ENCODE measurements around the gene MIPOL1.
A peak's percentile ranks its signal among the peaks of the same experiment; 100 is the strongest.
"Not testable (repeated sequence)": the region's sequence is repeated elsewhere in the genome, so short reads cannot be mapped to it uniquely, and the experiment has no call there.

The MIPOL1 gene

DNA sequence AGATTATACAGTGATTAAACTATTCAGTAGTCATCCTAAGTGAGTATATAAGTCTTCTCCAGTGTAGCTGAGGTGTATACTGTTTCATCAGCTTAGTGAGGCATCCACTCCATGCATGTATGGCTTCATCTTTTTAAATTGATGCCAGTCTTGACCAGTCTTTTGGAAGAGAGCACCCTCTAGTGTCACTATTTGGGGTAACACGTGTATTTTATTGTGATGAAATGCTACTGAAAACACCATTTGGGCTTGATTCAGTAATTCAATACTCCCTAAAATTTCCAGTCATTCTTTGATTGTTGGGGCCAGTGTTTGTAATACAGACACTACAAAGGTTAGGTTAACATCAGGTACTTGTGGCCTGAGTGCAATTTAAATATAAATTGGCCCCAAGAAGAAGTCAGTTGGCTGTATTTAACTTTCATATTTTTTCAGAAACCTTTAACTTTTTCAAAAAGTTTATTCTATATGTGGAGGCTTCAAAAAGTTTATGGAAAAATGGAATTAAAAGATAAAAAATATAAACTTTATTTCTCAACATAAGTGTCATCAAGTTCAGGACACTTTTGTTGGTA is 35.3 kb downstream of the MIPOL1 start:
- DNase-seq (ENCODE audit: low read depth, low spot score) = peak; percentile 23

DNA sequence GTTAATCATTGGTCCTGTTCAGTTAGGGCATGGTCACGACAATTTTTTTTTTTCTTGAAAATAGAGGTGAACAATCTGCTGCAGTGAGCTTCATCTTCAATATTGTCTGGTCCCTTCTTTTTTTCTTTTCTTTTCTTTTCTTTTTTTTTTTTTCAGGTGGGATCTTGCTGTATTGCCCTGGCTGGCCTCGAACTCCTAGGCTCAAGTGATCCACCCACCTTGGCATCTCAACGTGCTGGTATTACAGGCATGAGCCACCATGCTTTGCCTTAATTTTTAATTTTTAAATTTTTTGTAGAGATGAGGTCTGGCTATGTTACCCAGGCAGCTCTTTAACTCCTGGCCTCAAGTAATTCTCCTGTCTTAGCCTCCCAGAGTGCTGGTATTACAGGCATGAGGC is 36.5 kb downstream of the MIPOL1 start:
- DNase-seq (ENCODE audit: low read depth, low spot score) = no peak

DNA sequence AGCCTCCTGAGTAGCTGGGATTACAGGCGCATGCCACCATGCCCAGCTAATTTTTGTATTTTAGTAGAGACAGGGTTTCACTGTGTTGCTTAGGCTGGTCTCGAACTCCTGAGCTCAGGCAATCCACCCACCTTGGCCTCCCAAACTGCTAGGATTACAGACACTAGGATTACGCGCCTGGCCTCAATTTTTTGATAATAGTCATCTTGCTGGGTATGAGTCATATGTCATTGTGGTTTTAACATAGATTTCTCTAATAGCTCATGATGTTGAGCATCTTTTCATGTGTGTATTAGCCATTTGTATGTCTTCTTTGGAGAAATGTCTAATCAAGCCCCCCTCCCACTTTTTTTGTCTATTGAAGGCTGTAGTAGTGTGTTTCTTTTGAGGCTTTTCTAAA is 38.3 kb downstream of the MIPOL1 start:
- not testable (repeated sequence) for DNase-seq (ENCODE audit: low read depth, low spot score)

DNA sequence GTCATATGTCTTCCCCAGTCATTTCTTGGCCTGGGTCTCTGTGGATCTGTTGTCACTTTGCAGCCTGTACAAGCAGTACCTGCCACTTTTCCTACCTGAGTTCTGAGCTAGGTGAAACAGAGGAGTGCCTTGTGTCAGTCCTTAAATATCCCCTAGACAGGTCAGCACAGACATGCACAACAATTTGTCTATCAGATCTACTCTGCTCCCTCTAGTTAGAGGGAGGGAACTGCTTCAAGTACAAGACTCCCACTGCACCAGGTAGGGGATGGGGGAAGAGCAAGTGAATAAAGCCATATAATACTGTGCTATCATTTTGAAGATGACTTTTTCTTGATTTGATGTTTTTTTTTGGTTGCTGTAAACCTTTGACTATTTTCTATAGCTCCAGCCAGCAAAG is 39.4 kb downstream of the MIPOL1 start:
- DNase-seq (ENCODE audit: low read depth, low spot score) = no peak

DNA sequence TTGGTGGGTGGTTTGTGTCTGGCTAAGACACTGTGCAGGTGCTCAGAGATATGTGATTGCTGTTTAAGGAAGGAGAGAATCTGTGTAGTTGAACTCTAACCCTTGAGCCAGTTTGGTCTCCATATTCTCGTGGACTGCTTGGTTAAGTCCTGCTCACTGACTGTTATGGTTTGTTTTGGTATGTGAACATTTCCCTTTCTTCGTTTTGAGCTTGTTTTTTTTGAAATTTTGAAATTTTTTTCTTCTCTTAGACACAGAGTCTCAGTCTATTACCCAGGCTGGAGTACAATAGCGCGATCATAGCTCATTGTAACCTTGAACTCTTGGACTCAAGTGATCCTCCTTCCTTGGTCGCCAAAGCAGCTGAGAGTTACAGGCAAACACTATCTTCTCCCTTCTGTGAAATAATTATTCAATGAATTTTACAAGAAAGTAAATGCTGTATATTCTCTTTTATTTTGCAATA is 40.0 kb downstream of the MIPOL1 start:
- DNase-seq (ENCODE audit: low read depth, low spot score) = no peak

DNA sequence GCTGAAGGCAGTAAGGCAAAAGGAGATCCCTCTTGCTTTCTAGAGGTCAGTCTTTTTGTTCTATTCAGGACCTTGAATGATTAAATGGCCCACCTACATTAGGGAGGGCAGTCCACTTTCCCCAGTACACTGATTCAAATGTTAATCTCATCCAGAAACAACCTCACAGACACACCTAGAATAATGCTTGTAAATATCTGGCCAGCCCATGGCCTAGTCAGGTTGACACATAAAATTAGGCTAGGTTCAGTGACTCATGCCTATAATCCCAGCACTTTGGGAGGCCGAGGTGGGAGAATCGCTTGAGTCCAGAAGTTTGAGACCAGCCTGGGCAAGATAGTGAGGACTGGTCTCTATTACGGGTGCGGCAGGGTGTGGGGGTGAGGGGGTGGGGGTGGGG is 43.5 kb downstream of the MIPOL1 start:
- no peak for DNase-seq (ENCODE audit: low read depth, low spot score)

DNA sequence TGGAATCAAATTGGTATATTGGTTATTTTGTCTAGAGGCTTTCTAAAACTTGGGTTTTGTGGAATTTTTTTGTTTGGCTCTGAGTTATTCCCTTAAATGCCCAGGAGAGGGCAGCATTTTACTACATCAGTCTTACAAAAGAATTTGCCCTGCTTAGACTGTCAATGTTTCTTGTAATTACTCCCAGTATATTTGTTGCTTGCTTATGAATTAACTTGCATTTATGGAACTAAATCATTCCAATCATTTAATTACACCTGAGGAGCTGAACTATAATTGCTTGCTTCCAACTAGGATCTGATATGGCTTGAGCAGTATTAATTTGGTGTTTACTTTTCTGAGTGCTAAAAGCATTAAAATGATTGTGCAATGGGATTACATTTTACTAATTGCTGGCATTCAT is 48.7 kb downstream of the MIPOL1 start:
- no peak for DNase-seq (ENCODE audit: low read depth, low spot score)

DNA sequence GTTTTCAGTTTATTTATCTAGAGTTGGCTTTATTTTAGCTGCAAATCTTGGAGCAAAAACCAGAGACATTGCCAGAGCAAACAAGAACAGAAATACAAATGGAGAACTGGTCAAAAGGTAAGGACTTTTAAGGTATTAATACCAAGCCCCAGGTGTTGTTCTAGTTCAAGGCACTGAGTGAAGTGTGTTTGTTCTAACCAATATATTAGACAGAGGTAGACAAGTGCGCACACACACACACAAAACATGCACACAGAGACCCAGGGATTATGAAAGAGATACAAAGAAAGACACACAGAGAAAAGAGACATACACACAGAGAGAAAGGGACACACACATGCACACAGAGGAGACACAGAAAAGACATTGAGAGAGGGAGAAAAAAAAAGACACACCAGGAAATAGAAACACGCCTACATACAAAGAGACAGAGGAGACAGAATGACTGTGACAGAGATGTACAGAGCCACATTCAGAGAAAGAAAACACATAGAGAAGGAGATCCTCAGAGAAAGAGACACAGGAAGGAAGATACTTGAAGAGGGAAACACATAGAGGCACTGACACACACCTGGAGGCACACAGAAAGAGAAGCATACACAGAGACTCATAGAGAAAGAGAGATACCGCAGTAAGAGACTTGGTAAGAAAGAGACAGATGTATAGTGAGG is 50.2 kb downstream of the MIPOL1 start:
- DNase-seq (ENCODE audit: low read depth, low spot score) = no peak

DNA sequence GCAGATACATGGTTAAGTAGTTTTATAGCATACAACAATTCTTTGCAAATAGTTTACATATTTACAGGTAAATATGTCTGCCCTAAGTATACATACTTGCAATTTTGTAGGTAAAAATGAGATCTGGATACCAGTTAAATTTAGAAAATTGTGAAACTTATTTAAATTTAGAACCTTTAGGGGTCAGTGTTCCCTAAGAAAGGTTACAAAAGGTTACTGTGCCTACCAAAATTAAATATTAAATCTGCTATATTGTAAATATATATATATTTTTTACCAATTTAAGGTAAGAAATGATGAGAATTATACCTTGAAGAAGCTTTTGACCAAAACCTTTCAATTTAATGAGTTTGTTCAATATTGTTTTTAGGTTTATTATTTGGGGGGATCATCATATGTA is 54.0 kb downstream of the MIPOL1 start:
- DNase-seq (ENCODE audit: low read depth, low spot score) = no peak

DNA sequence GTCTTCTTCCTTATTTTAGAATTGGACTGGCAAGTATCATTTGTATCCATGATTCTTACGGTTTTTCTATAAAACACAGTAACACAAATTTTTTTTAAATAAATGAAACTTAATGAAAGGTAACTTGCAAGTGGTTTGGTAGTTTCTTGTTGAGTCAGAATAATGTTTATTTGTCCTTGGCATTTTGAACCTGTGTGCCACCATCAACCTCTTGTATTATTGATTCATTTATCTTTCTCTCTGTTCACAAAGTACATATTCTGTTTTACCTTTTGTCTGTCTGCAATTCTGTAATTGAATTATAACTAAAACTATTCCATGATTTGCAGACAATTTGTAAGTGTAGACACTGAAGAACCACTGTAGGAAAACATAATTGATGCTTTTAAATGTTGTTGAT is 54.7 kb downstream of the MIPOL1 start:
- no peak for DNase-seq (ENCODE audit: low read depth, low spot score)

DNA sequence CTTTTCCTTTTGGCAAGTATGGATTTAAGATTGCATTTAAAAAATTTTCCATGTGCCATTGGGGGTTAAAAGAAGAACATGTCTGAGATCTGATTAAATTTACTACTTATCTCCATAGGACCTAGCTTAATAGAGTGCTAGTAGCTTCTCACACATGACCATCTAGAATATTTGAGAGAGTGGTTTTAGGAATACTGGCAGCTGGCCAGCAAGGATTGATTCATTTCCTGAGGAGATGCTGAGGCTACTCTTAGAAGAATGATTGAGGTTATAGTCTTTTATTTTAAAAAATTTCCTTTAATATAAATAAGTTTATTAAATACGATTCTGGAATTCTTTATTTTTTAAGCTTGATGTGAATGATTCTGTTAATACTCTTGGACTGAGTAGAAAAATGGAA is 56.2 kb downstream of the MIPOL1 start:
- DNase-seq (ENCODE audit: low read depth, low spot score) = no peak

DNA sequence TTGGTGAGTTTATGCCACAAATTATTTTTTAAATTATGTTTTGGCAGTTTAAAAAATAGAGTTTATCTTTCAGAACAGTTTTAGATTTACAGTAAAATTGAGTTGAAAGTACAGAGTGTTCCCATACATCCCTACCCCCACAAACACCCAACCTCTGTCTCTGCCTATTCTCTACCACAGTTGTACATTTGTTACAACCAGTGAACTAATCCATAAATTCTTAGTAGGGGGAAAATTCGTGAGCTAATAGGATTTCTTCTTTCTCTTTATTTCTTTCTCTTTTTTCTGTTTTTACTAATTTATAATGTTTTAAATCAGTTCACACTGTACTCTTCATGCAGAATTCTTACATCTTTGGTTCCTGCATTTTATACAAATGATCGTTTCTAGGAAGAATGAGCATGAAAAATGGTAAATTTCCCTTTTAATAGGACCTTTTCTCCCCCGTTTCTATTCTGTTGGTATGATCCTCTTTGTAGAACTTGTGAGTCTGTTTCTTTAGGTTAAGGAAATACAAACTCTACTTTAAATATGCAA is 56.7 kb downstream of the MIPOL1 start:
- DNase-seq (ENCODE audit: low read depth, low spot score) = no peak

DNA sequence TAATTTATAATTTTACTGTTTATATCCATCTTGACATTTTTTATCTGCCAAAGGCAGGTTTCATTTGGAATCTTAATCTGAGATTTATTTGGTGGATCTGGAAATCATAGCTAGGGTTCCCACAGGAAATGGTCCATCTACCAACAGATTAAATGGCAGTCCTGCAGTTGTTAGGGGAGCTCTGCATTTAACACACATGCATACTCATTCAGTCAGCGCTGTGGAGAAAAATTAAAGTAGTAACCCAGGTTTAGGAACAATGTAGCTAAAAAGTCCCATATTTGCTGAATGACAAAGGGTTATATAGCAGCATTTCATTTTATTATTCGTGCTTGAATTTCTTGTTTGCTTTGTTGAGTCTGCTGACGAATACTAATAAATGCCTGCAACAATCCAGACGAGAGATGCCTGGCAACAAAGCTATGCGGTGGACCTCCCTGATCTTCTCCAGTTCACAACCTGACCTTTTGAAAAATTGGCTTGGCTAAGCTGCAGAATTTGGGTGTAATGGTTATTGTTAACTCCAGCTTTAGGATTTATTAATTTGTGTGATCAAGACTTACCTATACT is 59.8 kb downstream of the MIPOL1 start:
- DNase-seq (ENCODE audit: low read depth, low spot score) = no peak

DNA sequence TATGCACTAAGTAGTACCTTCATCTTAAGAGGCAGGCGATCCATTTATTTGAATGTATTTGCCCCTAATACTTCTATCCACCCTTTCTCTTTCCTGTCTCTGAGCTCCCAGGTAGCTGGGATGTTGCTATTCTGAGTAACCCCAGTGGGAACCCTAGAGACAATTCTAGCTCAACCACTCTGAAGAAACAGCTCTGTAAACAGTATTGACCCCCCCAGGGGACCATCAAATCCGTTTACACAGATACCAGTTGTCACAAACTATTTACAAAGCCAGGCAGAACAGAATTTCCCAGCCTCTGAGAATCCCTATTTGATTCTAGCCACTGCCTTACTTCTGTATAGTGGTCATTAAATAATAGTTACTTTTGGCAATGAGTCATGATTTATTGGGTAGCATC is 64.9 kb downstream of the MIPOL1 start:
- DNase-seq (ENCODE audit: low read depth, low spot score) = no peak

DNA sequence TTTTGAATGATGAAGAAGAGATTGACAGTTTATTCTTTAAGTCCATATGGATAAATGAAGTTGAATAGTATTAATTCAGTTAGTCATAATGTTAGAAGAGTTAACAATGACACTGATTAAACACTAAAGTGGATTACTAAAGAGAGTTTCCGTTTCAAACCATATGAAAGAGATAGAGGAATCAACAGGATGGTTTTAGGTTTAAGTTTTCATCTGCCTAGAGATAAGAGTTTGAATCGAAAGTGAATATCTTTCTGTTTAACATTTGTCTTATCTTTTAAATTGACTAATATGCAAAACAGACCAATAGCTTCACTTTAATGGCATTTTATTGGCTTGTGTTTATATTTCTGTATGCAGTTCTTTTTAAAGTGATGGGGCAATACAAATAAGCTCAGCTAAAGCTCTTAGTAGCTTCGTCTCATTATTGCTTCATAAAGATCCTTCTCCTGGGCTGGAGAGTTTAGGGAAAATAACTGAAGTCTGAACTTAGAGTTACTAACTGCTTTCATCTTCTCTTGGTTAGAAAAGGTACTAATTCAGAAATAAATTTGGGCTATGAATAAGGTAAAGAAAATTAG is 66.0 kb downstream of the MIPOL1 start:
- DNase-seq (ENCODE audit: low read depth, low spot score) = no peak

DNA sequence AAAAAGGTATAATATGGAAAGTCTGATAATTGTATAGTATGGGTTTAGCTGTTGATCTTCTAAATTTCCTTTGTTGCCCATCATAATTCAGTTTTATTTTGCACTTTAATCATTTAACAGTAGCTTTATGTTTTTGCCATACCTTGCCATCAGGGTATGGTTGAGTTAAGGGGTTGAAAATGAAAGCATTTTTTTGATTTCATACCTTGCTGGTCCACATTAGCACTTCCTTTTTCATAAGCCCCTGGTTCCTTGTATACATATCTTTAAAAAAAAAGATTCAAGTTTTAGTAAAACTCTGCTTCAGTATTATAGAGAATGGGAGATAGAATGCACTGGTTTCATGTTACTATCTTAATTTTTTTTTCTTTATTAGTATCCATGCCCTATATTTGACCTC is 71.1 kb downstream of the MIPOL1 start:
- no peak for DNase-seq (ENCODE audit: low read depth, low spot score)

DNA sequence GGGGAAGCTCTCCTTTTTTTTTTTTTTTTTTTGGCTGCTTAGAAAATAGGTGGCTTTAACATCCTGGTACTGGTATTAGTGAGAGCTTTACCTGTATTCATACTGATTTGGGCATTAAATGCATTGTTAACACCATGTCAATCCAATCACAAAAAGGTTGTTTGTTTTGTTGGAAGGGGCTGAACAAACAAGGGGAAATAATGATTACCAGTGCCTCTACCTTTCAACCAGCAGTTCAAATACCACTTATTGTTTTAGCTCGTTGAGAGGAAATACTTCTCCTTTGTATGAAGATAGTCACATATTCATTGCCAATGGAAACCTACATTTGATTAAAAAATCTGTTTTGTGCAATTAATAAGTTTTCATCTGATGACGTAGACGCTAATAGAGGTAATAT is 72.9 kb downstream of the MIPOL1 start:
- no peak for DNase-seq (ENCODE audit: low read depth, low spot score)

DNA sequence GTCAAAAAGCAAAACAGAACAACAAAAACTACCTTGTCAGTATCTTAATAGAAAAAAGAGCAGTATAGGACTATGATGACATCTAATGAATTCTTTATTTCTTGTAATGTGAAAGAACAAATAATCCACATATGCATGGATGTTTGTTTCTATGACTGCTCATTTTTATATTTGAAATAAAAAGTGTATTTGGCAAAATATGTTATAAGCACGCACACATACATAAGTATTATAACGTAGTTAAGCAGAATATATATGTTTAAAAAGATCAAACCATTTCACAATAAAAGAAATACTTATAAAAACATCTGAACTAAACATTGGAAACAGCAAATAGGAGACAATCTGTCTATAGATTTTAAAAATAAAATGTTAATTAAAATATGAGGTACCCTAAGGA is 74.8 kb downstream of the MIPOL1 start:
- DNase-seq (ENCODE audit: low read depth, low spot score) = no peak

DNA sequence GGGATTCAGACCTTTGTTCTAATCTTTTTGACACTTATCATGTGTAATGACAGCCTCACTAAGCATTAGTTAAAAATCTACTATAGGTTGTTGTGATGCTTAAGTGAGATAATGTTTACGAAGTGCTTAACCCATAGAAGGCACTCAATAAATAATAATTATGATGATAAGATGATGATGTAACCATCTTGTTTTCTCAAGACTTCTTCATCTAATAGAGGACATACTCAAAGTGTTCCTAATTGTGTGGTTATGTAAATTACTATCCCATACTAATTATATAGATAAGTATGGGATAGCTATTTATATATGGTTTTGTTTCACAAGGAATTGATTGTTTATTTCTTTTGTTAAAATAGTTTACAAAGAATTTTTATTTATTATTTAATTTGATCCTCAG is 76.9 kb downstream of the MIPOL1 start:
- DNase-seq (ENCODE audit: low read depth, low spot score) = no peak

DNA sequence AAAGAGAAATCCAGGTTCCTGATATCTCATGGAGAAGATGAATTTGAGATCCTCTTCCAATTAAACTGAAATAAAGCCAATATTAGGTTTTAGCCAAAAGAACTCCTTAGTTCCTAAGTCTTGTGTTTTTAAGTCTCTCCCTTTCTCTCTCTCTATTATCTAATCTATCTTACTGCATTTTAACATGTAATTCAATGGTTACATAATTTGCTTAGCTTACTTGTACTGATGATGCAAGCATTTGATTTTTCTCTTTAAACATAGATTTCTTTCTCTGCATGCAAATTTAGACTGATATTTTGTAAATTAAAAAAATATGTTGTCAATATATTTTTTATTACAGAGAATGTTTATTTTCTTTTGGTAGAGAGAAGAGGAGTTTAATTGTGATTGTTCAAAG is 78.2 kb downstream of the MIPOL1 start:
- no peak for DNase-seq (ENCODE audit: low read depth, low spot score)

DNA sequence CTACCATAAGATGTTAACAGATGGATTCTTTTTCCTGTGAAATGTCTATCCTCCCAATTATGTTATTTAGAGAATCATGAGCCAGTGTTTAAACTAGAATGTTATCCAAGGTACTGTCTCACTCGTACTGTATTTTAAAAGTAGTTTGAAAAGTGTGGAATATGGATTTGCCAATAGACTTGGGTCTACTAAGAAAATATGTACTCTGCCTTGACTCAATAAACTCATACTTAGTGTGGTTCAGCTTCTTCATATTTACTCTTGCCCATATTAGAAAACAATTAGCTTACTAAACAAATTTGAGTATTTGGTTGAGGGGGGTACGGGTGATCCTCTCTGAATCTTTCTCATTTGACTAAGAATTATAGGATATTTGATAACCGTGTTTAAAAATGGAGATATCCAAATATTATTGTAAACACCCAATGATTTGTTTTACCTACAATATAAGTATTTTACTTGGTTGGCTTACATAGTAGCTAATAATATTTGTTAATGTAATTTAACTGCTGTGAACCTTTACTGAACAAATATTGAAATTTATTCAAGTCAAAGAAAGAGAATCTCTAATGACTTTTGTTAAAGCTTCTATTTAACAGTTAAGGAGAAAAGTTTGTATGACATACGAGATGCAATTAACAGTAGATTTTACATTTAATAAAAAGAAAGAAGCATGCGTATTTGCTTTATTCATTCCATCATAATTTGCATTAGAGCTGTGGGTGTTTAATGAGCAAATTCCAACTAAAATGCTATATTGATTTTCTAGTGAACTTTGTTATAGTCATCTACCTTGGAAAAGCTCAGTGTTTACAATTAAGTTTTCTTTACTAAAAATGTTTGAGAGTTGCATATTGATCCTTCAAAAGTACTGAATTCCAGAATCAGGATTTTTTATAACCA is 81.2 kb downstream of the MIPOL1 start:
- no peak for DNase-seq (ENCODE audit: low read depth, low spot score)

DNA sequence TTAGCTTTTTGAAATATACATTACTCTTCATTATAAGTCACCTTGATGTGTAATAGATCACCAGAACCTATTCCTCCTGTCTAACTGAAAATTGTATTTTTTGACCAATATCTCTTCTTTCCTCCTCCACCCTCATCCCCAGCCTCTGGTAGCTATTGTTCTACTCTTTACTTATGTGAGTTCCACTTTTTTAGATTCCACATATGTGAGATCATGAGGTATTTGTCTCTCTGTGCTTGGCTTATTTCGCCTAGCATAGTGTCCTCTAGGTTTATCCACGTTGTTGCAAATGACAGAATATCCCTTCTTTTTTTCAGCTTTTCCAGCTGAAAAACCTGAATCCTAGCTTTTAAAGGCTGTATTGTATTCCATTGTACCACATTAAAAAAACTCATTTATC is 82.1 kb downstream of the MIPOL1 start:
- DNase-seq (ENCODE audit: low read depth, low spot score) = no peak

Data from iPS DF 19.7 (cell line).